ENCODE measurements around the gene PTX4. TPM values are rescaled to one million over a fixed set of nuclear protein-coding genes. Genes with fewer than 3 reads are reported as not detected.

The PTX4 gene
- total and polyA plus RNA-seq, 2 donors from 2014 or later, result not detected

DNA sequence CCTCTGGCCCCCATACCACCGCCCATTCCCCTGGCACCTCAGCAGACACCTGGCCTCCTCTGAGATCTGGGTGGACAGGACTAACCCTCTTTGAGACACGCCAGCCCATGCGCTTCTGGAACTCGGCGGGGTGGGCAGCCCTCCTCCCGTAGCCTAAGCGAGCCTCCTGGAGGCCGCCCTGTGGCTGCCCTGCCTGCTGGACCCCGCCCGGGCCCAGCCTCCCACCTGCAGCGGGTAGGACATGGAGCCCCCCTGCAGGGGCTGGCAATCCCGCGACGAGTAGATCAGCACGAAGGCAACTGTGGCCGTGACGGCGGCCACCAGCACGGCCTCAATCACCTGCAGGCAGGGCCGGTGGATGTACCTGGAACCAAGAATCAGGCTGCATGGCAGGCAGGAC, 36.2 kb downstream of the PTX4 start:
- TF ChIP-seq, protein P1, sequence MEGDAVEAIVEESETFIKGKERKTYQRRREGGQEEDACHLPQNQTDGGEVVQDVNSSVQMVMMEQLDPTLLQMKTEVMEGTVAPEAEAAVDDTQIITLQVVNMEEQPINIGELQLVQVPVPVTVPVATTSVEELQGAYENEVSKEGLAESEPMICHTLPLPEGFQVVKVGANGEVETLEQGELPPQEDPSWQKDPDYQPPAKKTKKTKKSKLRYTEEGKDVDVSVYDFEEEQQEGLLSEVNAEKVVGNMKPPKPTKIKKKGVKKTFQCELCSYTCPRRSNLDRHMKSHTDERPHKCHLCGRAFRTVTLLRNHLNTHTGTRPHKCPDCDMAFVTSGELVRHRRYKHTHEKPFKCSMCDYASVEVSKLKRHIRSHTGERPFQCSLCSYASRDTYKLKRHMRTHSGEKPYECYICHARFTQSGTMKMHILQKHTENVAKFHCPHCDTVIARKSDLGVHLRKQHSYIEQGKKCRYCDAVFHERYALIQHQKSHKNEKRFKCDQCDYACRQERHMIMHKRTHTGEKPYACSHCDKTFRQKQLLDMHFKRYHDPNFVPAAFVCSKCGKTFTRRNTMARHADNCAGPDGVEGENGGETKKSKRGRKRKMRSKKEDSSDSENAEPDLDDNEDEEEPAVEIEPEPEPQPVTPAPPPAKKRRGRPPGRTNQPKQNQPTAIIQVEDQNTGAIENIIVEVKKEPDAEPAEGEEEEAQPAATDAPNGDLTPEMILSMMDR (IDR thresholded peaks at IDR 0.05; ENCODE audit: borderline replicate concordance, extremely low read depth, insufficient read depth), result no peak
- no peak for FAIRE-seq
- Histone ChIP-seq H3K36me3 (ENCODE audit: control insufficient read depth in 2 of 3, insufficient read depth in 3 of 3, low read length in 3 of 3) (peaks cover 0 to 14% (median 12%) of the 10 kb centered on the region in 3 donors), H3K9ac (ENCODE audit: low read length in 3 of 3) (no peak overlapping the region), H3K4me3 (ENCODE audit: low read length in 3 of 3) (no peak overlapping the region), H3K27ac (ENCODE audit: low read depth in 2 of 2, low read length in 2 of 2) (no peak overlapping the region), H3K9me3 (ENCODE audit: control insufficient read depth in 2 of 3, insufficient read depth in 1 of 3, low read length in 3 of 3) (no peaks in the 10 kb centered on the region), H3K27me3 (ENCODE audit: control insufficient read depth, insufficient read depth, low read length) (no peaks in the 10 kb centered on the region), H3K4me1 (ENCODE audit: control insufficient read depth in 2 of 3, insufficient read depth in 2 of 3, low read depth in 1 of 3, low read length in 3 of 3) (no peaks in the 10 kb centered on the region)
- intact Hi-C loops (cut with DNase I), result no loop called here
- DNase-seq, result no peak

DNA sequence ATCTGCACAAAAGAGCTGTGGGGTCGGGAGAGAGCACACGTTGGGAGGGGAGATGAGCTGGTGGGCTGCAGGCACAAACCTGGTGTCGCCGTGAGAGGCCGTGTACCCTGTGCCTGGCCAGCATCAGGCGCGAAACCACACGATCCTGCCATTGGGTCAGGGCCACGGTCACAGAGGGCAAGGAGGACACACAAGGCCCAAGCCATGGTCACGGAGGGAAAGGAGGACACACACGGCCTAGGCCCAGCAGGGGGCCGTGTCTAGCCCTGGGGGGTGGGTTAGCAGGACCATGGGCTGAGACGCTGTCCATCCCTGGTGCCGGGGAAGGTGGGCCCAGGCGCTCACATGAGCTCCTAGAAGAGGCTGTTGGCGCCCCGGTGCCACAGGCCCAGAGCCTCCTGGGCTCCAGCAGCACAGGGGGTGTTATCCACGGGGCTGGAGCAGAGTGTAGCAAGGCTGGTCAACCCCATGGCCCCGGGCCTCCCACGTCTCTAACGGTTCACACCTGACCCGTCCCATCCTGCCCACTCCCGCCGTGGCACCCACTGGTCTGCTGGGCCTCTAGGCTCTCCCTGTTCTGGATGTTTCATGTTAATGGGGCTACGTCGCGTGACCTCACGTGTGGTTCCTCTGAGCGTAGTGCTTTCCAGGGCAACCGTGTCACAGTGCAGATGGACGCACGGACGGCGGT, 36.9 kb downstream of the PTX4 start:
- no peak overlapping the region for H3K4me3 ChIP-seq (ENCODE audit: low read length in 3 of 3)
- no peaks in the 10 kb centered on the region for H3K9me3 ChIP-seq (ENCODE audit: control insufficient read depth in 2 of 3, insufficient read depth in 1 of 3, low read length in 3 of 3)
- intact Hi-C loops (cut with DNase I), result no loop called here
- no peaks in the 10 kb centered on the region for H3K27me3 ChIP-seq (ENCODE audit: control insufficient read depth, insufficient read depth, low read length)
- H3K4me1 ChIP-seq (ENCODE audit: control insufficient read depth in 2 of 3, insufficient read depth in 2 of 3, low read depth in 1 of 3, low read length in 3 of 3), result no peaks in the 10 kb centered on the region
- no peak for DNase-seq
- H3K27ac ChIP-seq (ENCODE audit: low read depth in 2 of 2, low read length in 2 of 2), result no peak overlapping the region
- no peak overlapping the region for H3K9ac ChIP-seq (ENCODE audit: low read length in 3 of 3)
- FAIRE-seq, result no peak
- TF ChIP-seq, protein P1 (IDR thresholded peaks at IDR 0.05; ENCODE audit: borderline replicate concordance, extremely low read depth, insufficient read depth), result no peak
- peaks cover 0 to 13% (median 12%) of the 10 kb centered on the region in 3 donors for H3K36me3 ChIP-seq (ENCODE audit: control insufficient read depth in 2 of 3, insufficient read depth in 3 of 3, low read length in 3 of 3)

DNA sequence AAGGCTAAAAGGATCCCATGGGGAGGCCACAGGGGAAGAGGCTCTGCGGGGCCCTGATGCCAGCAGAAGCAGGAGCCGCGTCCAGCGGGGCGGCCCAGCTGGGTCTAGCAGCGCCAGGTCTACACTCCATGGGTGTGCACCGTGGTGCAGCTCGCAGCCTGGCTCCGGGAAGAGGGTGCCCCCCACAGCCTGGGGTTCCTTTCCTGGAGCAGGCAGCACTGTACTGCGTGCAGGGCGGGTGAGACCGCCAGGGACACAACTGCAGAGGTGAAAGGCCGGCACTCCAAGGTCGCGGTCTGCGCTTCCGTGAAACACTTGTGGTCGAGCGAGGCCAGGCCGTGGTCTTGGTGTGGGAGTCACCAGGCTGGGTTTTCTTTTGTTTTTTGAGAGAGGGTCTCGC, 37.9 kb downstream of the PTX4 start:
- no peak overlapping the region for H3K27ac ChIP-seq (ENCODE audit: low read depth in 2 of 2, low read length in 2 of 2)
- peaks cover 0 to 12% (median 11%) of the 10 kb centered on the region in 3 donors for H3K36me3 ChIP-seq (ENCODE audit: control insufficient read depth in 2 of 3, insufficient read depth in 3 of 3, low read length in 3 of 3)
- H3K27me3 ChIP-seq (ENCODE audit: control insufficient read depth, insufficient read depth, low read length), result no peaks in the 10 kb centered on the region
- DNase-seq (no peak), FAIRE-seq (no peak)
- no peak overlapping the region for H3K9ac ChIP-seq (ENCODE audit: low read length in 3 of 3)
- no peaks in the 10 kb centered on the region for H3K9me3 ChIP-seq (ENCODE audit: control insufficient read depth in 2 of 3, insufficient read depth in 1 of 3, low read length in 3 of 3)
- no peaks in the 10 kb centered on the region for H3K4me1 ChIP-seq (ENCODE audit: control insufficient read depth in 2 of 3, insufficient read depth in 2 of 3, low read depth in 1 of 3, low read length in 3 of 3)
- intact Hi-C loops (cut with DNase I), result no loop called here
- TF ChIP-seq, protein P1 (IDR thresholded peaks at IDR 0.05; ENCODE audit: borderline replicate concordance, extremely low read depth, insufficient read depth), result no peak
- H3K4me3 ChIP-seq (ENCODE audit: low read length in 3 of 3), result no peak overlapping the region

Data from kidney (tissue), 14 donors.